Measurements from ENCODE around the gene TOX4.
A peak's percentile ranks its signal among the peaks of the same experiment; 100 is the strongest.
"Not testable (repeated sequence)": the region's sequence is repeated elsewhere in the genome, so short reads cannot be mapped to it uniquely, and the experiment has no call there.

TOX4 gene

DNA sequence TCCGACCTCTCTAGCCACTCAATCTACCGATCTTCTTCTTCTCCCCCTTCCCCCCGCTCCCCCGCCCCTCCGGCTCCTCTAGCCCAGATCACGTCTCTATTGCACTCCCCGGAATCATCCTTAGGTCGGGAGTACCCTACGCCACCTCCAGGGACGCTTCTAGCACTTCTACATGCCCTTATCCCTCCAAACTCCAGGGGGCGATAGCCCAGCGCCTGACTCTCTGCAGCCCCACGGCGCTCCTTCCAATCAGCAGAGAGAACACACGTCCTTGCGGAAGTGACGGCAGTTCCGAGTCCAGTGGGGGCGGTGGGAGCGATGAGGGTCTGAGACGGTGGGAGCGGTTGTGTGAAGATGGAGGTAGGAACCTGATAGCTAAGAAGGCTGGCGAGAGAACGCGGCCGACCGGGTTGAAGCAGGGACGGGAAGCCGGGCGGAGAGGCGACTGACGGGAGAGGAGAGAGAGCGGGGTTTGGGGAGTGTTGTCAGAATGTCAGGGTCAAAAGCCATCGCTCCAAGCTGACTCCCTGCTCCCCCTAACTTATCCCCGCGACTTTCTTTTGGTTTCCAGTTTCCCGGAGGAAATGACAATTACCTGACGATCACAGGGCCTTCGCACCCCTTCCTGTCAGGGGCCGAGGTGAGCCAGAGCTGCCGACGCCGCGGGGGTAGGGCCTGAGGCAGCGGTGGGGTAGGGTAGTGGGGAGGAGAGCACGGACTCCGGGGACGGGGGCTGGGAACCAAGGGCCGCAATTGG lies at the start of gene TOX4, which contains the start of gene RAB2B:
Gene TOX4 (plus strand): TSS at position 271 of the 757 bp plus-strand sequence. CDS start 84 bp downstream, at position 355.
Gene RAB2B (minus strand): TSS at position 35 of the 757 bp plus-strand sequence. CDS start 87 bp downstream, outside the sequence.
- DNase-seq (ENCODE audit: low read depth): peak; percentile 97

DNA sequence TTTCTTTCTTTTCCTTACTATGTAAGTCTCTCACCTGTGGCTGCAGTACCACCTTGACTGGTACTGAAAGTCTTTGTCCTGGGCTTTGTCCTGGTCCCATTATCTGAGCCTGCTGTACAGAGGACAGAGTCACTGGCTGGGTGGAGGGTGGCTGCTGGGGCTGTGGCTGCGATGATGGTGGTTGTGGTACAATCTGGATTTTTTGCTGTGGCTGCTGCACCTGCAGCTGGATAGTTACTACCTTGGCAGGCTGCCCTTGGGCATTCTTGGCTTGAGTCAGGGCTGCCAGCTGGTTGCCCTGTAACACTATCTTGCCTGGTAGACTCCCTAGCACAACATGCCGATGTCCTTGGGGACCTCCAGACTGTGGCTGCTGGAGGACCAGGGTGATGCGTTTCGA lies 48.1 kb upstream of the TOX4 start:
- DNase-seq (ENCODE audit: low read depth): no peak

DNA sequence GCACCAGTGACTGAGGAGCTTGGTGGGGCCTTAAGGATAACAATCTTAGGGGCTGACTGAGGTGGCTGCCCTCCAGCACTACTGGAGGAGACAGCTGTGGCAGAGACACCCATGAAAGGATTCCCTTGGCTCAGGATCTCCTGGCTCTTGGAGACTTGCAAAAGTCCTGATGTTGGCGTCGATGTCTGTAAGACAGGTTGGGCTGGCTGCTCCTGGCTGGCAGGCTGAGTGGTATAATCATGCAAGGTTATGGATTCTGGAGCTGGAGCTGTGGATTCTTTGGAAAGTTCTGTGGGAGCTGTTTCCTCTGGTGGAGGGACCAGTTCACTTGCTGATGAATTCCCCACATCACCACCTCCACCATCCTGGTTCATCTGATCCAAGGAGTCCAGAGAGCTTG lies 45.9 kb upstream of the TOX4 start:
- no peak for DNase-seq (ENCODE audit: low read depth)

- no peak for DNase-seq (ENCODE audit: low read depth)
Measured at GRCh38 chr14:21436567-21437062, 40.4 kb upstream of the TOX4 start.

DNA sequence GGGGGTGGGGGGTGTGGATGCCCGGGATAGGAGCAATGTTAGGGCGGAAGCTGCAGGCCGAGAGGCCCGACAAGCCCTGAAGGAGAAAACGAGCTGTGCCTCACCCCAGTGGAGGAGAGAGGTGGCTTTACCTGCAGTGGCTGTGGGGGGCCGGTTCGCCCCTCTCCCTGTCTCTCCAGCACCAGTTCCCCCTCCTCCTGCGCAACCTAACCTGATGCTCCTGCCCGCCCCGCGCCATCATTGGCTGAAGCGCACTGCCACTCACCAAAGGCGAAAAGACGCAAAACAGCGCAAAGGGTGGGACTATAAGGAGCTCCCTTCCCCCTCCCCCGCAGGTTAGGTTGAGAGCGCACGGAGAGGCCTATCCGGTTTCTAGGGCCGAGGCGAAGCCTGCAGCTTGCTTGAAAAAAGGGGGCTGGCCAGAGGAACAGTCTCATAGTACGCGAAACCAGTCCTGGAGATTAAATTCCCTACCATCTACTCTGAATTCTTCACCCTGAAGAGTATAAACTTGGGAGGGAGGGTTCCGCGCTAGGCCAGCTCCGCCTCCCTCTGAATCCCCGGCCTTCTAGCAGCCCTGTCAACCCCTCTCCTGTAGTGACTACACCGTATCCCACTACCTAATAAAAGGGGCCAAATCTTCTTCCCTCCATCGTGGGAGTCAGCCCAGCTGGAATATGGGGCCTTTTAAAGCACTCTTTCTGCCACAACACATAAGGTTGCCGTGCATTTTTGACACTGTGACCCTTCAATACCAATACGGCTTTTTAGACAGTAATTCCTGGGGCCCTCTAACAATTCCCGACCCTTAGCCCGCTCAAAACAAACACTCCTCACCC lies 39.7 kb upstream of the TOX4 start:
- peak; percentile 99 for DNase-seq (ENCODE audit: low read depth)

- no peak for DNase-seq (ENCODE audit: low read depth)
Measured at GRCh38 chr14:21440859-21441258, 36.1 kb upstream of the TOX4 start.

- not testable (repeated sequence) for DNase-seq (ENCODE audit: low read depth)
Measured at GRCh38 chr14:21442657-21443056, 34.3 kb upstream of the TOX4 start.

DNA sequence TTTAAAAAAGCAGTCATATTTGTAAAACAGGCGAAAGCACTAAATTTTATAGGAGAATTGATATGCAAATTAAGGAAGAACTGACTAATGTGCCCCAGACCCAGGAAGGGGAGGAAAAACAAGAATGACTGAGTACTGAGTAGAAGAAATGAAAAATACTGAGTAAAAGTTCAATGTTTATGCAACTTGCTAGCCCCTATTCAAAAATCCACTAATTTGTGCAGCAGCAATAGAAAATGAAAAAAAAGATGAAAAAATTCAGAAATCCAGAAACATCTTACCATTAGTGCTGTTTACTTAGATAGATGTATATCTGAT lies 27.1 kb upstream of the TOX4 start:
- DNase-seq (ENCODE audit: low read depth): no peak

GRCh38 chr14:21454843-21455544 lies 22.0 kb upstream of the TOX4 start:
- DNase-seq (ENCODE audit: low read depth): no peak

GRCh38 chr14:21455592-21455911 lies 21.4 kb upstream of the TOX4 start:
- DNase-seq (ENCODE audit: low read depth): no peak

- DNase-seq (ENCODE audit: low read depth): peak; percentile 99
Measured at GRCh38 chr14:21455912-21456667, 20.9 kb upstream of the TOX4 start, which contains the start of gene CHD8. Gene CHD8 (minus strand): TSS chr14:21456123. CDS start chr14:21431643, 24,480 bp downstream.

GRCh38 chr14:21467616-21468015 lies 9.4 kb upstream of the TOX4 start:
- DNase-seq (ENCODE audit: low read depth): peak; percentile 62

- no peak for DNase-seq (ENCODE audit: low read depth)
Measured at GRCh38 chr14:21475767-21476522, 1.1 kb upstream of the TOX4 start.

- no peak for DNase-seq (ENCODE audit: low read depth)
Measured at GRCh38 chr14:21476523-21476924, 471 bp upstream of the TOX4 start.

- DNase-seq (ENCODE audit: low read depth): peak; percentile 47
Measured at GRCh38 chr14:21486640-21487087, 9.7 kb downstream of the TOX4 start.

DNA sequence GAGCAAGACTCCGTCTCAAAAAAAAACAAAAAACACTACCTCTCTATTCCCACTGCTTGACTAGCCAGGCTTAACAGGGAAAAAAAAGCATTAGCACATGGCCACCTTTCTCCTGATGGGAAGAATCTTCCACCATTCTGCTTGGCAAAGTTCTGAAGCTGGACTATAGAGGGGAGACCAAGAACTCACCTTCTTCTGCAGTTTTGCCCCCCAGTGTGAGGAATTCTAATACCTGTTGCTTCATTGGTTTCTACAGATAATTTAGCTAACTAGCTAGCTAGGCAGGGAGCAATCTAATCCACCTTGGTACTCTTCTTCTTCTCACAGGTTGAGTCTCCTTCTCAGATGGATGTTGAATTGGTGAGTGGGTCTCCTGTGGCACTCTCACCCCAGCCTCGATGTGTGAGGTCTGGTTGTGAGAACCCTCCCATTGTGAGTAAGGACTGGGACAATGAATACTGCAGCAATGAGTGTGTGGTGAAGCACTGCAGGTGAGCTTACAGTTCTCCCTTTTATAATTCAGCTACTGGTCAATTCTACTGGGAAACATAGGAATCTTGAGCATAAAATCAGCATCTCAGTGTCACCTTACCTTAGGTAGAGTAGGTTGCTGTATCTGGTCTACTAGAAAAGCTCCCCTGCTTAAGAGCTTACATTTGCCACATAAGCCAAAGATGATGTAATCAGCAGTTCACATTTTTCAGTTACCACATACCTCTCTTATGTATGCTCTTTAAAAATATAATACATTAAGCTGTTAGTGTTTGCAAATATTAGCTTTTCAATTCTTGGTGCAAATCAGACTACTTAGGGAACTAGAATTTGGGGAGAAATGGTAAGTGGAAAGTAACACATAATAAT lies 18.1 kb downstream of the TOX4 start:
- no peak for DNase-seq (ENCODE audit: low read depth)

- DNase-seq (ENCODE audit: low read depth): no peak
Measured at GRCh38 chr14:21496453-21496852, 19.5 kb downstream of the TOX4 start.

GRCh38 chr14:21498540-21499526 lies 21.8 kb downstream of the TOX4 start:
- no peak for DNase-seq (ENCODE audit: low read depth)

- DNase-seq (ENCODE audit: low read depth): no peak
Measured at GRCh38 chr14:21501568-21501967, 24.6 kb downstream of the TOX4 start.
